Raji (cell line): ENCODE results near the gene NPHP4.

Experiments
- POLR2A ChIP-seq: IDR thresholded peaks from 2 replicates; pipeline ENCODE4 v1.6.1; 2011; ENCODE audit warnings: low read depth, low read length, control low read depth; ENCODE audit not compliant: insufficient read depth

The NPHP4 gene

GRCh38 chr1:5990913-5991312 is 1.3 kb downstream of the NPHP4 start:
- TF ChIP-seq POLR2A, result no peak

DNA sequence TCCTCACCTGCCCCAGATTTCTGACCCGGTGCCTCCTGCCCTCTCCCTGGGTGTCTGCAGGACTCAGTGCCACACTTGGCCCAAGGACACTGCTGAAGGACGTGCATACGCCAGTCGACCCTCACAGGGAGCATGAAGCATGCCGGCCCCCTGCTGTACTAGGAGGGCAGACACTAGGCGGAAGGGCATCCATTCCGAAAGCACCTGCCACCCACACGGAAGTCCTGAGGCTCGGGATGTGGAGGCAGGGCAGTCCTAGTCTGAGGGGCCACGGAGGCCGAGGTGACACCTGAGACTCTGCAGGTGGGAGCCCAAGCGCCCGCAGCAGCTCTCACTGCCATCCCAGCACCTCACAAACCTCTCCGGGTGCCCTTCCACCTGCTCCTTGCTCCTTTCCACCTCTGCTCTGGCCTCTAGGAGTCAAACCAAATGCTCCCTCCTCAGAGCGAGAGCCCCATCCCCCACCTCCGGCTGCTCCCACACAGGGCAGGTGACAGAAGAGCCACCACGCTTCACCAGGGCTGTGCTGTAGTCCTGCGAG is 2.4 kb downstream of the NPHP4 start:
- TF ChIP-seq POLR2A, result no peak

DNA sequence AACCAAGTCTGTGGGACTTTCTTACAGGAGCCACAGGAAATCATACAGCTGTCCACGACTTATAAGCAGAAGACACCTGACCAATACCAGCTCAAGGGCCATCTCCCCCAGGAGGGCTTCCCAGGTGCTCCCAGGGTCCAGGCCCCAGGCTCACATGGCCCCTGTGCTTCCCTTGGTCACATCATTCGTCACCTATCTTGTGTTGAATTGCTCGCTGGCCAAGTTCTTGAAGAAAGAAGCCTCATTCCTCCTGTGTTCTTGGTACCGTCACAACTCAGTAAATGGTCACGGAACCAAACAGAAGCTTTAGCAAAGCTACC is 3.0 kb downstream of the NPHP4 start:
- TF ChIP-seq POLR2A, result no peak

DNA sequence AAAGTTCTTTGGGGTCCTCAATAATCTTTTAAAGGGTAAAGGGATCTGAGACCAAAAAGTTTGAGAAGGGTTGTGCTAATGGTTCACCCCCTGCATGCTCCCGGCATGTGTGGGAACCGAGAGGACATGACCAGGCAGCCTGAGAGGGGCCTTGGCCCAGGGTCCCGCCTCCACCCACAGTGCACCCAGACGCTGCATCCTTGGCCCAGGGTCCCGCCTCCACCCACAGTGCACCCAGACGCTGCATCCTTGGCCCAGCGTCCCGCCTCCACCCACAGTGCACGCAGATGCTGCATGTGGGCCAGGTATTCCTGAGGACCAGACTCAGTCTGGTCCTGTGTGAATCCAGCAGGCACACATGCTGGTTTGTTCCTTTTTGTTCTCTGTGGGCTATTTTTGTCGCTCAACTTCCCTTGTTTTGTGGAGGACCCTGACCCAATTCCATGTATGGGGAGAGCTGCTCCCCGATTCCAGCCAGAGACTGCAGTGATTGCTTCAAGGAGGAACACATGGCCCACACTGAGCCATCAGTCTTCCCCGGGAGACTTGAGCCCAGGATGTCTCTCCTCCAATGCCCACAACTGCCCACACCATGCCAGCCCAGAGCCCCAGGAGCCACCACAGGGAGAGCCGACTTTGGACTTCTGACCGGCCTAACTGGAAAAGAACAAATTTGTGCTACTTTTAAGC is 3.5 kb downstream of the NPHP4 start:
- TF ChIP-seq POLR2A, result no peak

DNA sequence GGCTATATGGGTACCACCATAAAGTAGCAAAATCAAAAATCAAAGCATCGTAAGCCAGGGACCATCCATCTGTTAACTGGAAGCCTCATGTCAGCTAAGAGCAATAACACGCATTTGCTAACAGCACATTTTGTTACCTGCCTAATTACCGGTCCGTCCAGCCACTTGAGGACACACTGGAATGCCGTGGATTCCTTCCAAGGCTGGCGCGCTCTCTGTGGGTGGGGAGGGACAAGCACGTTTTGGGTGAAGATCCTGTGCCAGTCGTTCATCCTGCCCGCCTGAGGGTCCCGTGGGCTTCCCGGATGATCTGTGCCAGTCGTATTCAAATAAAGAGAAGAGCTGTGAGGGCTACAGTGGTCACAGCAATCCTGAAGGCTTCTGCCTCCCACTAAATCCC is 6.2 kb downstream of the NPHP4 start:
- TF ChIP-seq POLR2A, result no peak

DNA sequence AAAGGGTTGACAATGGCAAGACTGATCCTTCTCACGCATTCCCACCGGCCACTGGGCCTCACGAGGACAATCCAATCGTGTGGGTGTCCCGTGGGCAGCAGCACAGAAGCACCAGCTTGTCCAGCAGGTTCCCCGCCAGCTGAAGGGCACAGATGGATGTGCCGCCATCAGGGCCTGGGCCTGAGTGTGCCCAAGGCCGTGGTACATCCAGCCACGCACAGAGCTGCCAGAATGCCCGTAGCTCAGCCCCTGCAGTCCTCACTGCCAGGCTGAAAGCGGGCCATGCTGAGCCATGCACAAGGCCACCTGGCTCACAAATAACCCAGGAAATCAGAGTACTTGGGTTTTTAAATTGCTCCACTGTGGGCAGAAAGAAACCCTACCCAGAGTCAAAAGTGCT is 7.0 kb downstream of the NPHP4 start:
- TF ChIP-seq POLR2A, result no peak

DNA sequence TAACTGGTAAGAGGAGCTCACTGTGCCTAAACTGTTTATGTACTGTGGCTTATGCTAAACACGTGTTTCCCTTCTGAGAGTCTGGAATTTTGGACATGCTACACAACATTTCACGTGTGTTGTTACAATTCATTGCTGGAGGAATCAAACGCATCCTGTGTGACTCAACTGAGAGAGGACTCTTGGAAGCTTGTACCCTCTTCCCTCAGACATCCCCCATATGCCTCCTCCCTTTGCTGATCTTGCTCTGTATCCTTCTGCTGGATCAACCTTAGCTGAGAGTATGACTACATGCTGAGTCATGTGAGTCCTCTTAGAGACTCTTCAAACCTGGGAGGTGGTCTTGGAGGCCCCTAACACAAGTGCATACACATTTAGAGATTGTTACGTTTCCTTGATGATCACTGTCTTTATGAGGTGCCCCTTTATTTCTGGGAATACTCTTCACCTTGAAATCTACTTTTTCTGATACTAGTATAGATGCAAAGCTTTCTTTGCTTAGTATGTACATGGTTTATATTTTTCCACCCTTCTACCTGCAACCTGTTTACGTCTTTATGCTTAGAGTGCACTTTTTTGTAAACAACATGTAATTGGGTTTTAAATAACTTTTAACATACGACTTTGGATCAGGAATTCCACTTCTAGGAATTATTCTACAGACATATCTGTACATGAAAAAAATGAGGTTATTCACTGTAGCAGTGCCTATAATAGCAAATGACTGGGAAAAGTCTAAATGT is 8.7 kb downstream of the NPHP4 start:
- no peak for TF ChIP-seq POLR2A

- no peak for TF ChIP-seq POLR2A
Observed at GRCh38 chr1:5982868-5983267, 9.4 kb downstream of the NPHP4 start.

- TF ChIP-seq POLR2A, result no peak
Observed at GRCh38 chr1:5982276-5982675, 9.9 kb downstream of the NPHP4 start.

DNA sequence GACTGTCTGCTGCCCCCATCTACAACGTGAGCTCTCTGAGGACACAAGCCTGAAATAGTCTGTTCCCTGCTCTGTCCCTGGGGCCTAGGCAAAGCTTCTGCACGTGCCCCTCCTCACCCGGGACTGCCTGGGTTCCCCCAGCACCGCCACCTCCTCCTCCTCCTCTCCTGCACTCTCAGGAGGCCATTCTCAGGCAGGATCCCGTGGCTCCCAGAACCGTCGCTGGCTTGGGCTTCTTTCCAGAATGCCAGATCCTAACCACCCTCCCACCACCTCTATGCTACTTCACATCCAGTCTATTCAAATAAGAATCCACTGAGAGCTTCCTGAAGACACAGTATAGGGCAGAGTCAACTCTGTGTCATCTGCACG is 11.2 kb downstream of the NPHP4 start:
- no peak for TF ChIP-seq POLR2A

DNA sequence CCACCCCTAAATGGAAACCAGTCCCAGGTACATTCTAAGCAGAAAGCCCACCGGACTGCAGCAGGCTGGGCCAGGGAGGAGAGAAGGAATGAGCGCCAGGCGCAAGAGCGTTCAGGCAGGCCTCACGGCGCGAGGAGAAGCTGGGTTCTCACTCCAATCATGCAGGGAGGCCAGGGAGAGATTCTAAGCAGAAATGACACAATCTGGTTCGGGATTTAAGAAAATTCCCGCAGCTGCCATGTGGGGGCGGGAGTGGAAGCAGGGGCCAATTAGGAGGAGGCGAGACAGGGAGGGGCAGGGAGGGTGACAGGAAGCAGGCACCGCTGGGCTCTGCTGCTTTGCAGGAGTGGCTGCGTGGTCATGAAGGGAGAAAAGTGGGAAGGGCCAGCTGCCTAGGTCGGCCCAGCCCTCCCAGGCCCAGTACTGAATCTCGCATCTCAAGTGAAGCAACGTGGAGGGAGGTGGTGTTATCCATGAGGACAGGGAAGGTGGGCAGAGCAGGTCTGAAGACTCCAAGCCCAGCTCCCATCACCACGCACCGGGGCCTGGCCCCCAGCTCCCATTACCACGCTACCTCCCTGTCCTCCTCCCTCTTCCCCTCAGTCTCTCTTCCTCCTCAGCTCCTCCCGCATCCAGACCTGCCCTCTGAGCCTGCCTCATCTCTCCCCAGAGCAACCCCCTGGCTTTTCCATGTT is 11.8 kb downstream of the NPHP4 start:
- no peak for TF ChIP-seq POLR2A

DNA sequence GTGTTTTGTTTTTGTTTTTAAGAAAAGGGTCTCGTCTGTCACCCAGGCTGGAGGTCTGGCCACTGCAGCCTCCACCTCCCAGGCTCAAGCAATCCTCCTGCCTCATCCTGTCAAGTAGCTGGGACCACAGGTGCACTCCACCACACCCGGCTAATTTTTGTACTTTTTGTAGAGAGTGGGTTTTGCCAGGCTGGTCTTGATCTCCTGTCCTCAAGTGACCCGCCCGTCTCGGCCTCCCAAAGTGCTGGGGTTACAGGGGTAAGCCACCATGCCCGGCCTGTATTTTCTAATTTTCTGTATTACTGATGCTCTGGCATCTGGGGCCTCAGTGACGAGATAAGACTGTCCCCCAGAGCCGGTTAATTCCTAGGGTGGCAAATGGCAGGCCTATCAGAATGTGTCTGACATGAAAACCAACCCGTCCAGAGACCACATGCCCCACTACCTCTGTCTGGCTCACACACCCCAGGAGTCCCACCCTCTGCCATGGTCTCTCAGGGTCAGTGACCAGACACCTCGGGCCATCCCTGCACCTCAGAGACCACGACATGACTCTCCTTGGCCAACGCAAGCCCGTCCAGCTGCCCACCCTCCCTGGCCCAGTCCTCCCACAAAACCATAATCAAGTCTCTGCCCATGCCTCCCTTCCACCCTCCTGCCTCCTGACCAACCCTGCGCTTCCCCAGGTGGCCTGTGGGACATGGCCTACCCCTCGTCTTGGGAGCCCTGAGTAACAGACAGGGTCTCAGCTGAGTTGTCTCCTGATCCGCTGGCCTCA is 12.5 kb downstream of the NPHP4 start:
- TF ChIP-seq POLR2A, result no peak

- no peak for TF ChIP-seq POLR2A
Observed at GRCh38 chr1:5978452-5978851, 13.8 kb downstream of the NPHP4 start.

DNA sequence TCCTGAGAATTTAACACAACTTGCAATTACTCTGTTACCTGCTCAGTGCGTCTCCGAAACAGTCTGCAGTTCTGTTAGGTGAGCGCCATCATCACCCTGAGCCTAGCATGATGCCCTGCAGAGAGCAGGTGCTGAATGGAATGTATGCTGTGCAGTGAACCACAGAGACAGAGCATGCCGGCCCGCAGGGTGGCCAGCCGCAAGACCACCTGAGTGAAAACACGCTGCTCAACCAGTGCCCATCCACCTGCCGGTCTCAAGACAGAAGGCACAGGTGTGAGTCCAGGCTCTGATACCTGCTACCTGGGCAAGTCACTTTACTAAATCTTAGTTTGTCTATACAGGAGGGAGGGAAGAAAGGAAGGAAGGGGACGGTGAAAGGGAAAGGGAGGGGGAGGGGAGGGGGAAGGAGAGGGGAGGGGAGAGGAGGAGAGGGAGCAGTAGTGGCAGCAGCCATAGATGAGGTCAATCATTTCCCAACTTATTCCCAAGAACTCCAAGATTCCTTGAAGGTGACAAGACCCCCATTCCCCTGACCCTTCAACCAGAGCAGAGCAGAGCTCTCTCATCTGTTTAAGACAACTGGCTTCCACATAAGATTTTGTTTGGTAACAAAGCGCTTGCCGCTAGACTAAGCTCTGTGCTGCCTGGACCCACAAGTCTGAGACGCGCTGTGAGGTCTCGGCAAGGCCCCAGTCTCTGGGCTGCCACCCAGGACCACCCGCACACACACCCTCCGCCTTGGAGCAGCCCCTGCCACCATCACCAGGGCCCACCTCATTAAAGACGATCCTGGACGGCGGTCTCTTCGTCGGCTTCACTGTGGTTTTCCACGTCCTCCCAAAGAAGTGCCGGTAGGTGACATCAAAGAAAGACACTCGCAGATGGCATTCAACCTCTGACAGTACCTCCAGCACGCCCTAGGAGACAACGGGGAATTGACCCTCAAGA is 14.5 kb downstream of the NPHP4 start:
- TF ChIP-seq POLR2A, result no peak
